Measurements from ENCODE around the gene MKKS.
"Not testable (repeated sequence)": the region's sequence is repeated elsewhere in the genome, so short reads cannot be mapped to it uniquely, and the experiment has no call there.

Gene MKKS

DNA sequence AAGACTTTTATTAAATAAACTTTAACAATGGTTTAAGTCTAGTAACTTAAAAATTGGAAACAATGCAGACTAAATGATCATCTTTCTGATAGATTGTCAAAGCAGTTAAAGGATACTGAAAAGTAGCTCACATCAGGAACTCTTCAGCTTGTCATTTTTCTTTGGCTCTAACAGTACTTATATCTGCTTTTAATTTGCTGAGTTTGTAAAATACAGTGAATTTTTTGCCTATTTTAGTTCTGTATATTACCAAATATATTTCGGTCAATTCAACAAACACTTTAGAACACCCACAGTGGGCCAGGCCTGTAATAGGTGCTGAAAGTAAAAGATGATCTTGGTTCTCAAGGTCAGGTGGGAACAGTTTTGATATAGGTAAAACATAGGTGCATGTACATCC, 22.3 kb downstream of the MKKS start:
- no peak for FAIRE-seq

GRCh38 chr20:10408108-10408813, 25.8 kb downstream of the MKKS start:
- FAIRE-seq, result no peak

DNA sequence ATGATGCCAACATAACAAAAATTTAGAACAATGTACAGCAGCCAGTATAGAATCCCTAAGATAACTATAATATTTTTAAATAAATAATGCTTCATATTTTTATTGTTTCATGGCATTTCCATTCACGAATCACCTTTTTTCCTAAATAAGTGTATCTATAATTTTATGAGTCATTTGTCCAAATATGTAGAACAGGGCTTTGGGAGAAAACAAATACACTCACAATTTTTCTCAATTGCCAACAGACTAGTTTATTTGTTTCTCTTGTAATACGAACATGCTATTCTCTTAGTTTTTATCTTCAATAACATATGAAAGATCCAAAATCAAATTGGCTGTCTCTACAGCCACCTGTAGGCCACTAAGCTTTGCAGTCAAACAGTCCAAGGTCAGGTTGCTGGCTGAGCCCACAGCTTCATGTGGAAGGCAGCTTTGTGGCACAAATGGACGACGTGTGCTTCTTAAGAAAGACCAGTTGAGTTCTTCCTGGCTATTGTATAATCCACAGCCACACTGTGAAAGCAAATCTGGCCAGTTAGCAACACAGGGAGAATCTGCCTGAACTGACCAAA, 29.0 kb downstream of the MKKS start:
- FAIRE-seq, result no peak

- FAIRE-seq, result no peak
These were observed 29.9 kb downstream of the MKKS start for GRCh38 chr20:10404023-10404628.

GRCh38 chr20:10402938-10403608, 30.9 kb downstream of the MKKS start:
- no peak for FAIRE-seq

- no peak for FAIRE-seq
These were observed 35.1 kb downstream of the MKKS start for GRCh38 chr20:10398834-10399369.

DNA sequence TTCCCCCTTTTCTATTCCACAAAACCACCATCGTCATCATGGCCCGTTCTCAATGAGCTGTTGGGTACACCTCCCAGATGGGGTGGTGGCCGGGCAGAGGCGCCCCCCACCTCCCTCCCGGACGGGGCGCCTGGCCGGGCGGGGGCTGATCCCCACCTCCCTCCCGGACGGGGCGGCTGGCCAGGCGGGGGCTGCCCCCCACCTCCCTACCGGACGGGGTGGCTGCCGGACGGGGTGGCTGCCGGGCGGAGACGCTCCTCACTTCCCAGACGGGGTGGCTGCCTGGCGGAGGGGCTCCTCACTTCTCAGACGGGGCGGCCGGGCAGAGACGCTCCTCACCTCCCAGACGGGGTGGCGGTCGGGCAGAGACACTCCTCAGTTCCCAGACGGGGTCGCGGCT, 39.3 kb downstream of the MKKS start:
- not testable (repeated sequence) for FAIRE-seq

- FAIRE-seq, result no peak
These were observed 43.3 kb downstream of the MKKS start for GRCh38 chr20:10390709-10391108.

GRCh38 chr20:10388597-10388996, 45.4 kb downstream of the MKKS start:
- FAIRE-seq, result no peak

- FAIRE-seq, result no peak
These were observed 46.3 kb downstream of the MKKS start for GRCh38 chr20:10387686-10388085.

GRCh38 chr20:10385850-10386544, 48.0 kb downstream of the MKKS start:
- FAIRE-seq, result peak; percentile 5

GRCh38 chr20:10381477-10381876, 52.5 kb downstream of the MKKS start:
- no peak for FAIRE-seq

DNA sequence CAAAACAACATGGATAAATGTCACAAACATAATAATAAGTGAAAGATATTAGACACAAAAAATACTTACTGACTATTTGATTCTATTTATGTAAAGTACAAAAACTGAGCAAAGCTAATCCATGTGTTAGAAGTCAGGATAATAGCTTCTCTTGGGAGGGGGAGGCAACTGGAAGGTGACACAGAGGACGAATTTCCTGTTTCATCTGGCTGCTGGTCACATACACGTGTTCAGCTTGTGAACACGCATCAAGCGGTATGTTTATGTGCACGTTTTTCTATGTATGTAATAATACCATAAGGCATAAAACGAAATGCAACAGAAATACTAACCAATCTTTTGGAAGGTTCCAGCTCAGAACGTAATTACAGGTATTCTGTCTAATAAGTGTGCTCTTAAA, 54.3 kb downstream of the MKKS start:
- no peak for FAIRE-seq

- FAIRE-seq, result no peak
These were observed 57.5 kb downstream of the MKKS start for GRCh38 chr20:10376270-10377075.

GRCh38 chr20:10375191-10375590, 58.8 kb downstream of the MKKS start:
- no peak for FAIRE-seq

- FAIRE-seq, result no peak
These were observed 60.0 kb downstream of the MKKS start for GRCh38 chr20:10374036-10374435.

DNA sequence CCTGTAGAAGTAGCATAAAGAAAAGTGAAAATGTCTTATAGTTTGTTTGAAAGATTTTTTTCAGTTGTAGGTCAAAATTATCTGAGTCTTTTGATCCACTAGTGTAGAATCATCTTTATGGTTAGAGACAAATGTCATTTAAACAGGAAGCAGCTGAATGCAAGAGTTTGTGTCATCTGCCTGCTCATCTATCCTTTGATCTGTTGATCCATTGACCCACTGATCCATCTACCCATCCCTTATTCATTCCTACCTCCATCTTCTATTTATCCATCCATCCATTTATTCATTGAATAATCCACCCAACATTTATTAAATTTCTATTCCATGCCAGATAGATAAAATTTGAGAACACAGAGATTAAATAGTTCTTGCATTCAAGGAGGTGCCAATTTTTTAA, 62.6 kb downstream of the MKKS start:
- no peak for FAIRE-seq

DNA sequence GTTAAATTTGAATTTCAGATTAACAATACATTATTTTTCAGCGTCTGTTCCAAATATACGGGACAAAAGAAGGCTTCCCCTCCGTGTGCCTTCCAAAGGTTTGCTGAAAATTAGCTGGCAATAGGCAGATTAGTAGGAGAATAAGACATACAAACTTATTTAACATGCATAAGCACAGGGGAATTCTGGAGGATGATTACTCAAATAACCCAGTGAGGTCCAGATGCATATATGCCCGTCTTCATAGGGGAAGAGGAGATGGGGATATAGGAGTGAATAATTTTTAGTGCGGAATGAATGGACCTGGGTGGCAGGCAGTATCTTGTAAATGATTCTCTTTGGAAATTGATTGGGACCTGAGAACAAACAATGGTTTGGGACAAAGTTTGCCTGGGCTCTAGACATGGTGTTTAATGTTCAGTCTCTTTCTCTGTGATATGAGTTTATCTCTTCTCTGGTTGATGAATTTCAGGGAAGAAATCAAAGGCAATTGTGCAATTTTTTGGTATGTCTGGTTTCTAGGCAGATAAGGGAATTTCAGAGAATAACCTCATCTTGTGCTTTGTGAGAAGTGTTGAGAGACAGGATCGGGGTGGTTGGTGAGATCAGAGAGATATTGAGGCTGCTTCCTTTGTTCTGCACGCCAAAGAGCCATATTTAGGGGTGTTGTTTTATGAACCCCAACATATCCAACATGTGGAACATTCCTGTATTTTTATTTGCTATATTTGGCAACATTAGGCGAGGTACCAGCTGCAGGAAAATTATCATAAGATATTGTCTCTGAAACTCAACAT, 63.7 kb downstream of the MKKS start:
- no peak for FAIRE-seq

- no peak for FAIRE-seq
These were observed 64.3 kb downstream of the MKKS start for GRCh38 chr20:10369723-10370090.

DNA sequence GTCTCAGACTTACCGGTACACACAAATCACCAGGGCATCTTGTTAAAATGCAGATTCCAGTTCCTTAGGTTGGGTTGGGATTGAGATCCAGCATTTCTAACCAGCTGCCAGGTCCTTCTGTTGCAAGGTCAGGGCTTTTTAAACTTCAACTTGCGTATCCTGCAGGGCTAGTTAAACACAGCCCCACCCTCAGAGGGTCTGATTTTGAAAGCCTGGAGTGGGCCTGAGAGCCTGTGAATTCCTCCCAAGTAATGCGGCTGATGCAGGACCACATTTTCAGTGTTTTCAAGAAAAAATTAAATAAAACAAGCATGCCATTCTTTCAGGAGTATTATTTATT, 65.3 kb downstream of the MKKS start:
- FAIRE-seq, result no peak

- no peak for FAIRE-seq
These were observed 65.9 kb downstream of the MKKS start for GRCh38 chr20:10367943-10368701.

Measured in islet of Langerhans (tissue), 1 donor.